Measurements from ENCODE around the gene GPR17. TPM values are rescaled to one million over a fixed set of nuclear protein-coding genes. Genes with fewer than 3 reads are reported as not detected.

Gene GPR17
- total RNA-seq, 1 donor from 2014 or later: not detected

GRCh38 chr2:127614246-127614645 is 31.7 kb upstream of the GPR17 start:
- no peak for DNase-seq (ENCODE audit: extremely low read depth, low read depth, low spot score)

- no peak for DNase-seq (ENCODE audit: extremely low read depth, low read depth, low spot score)
Measured at GRCh38 chr2:127614731-127615130, 31.2 kb upstream of the GPR17 start.

GRCh38 chr2:127615511-127616166 is 30.3 kb upstream of the GPR17 start:
- no peak for DNase-seq (ENCODE audit: extremely low read depth, low read depth, low spot score)

- DNase-seq (ENCODE audit: extremely low read depth, low read depth, low spot score): no peak
Measured at GRCh38 chr2:127618551-127619202, 27.3 kb upstream of the GPR17 start.

GRCh38 chr2:127619203-127619590 is 26.8 kb upstream of the GPR17 start:
- DNase-seq (ENCODE audit: extremely low read depth, low read depth, low spot score): no peak

- no peak for DNase-seq (ENCODE audit: extremely low read depth, low read depth, low spot score)
Measured at GRCh38 chr2:127619877-127620705, 25.9 kb upstream of the GPR17 start.

- DNase-seq (ENCODE audit: extremely low read depth, low read depth, low spot score): no peak
Measured at GRCh38 chr2:127620866-127621265, 25.1 kb upstream of the GPR17 start.

GRCh38 chr2:127621981-127622431 is 23.9 kb upstream of the GPR17 start:
- DNase-seq (ENCODE audit: extremely low read depth, low read depth, low spot score): no peak

- no peak for DNase-seq (ENCODE audit: extremely low read depth, low read depth, low spot score)
Measured at GRCh38 chr2:127622561-127623387, 23.2 kb upstream of the GPR17 start.

GRCh38 chr2:127623388-127624319 is 22.3 kb upstream of the GPR17 start:
- DNase-seq (ENCODE audit: extremely low read depth, low read depth, low spot score): no peak

- DNase-seq (ENCODE audit: extremely low read depth, low read depth, low spot score): no peak
Measured at GRCh38 chr2:127624320-127624755, 21.6 kb upstream of the GPR17 start.

- no peak for DNase-seq (ENCODE audit: extremely low read depth, low read depth, low spot score)
Measured at GRCh38 chr2:127624756-127625571, 21.0 kb upstream of the GPR17 start.

- DNase-seq (ENCODE audit: extremely low read depth, low read depth, low spot score): no peak
Measured at GRCh38 chr2:127625572-127625951, 20.4 kb upstream of the GPR17 start.

- no peak for DNase-seq (ENCODE audit: extremely low read depth, low read depth, low spot score)
Measured at GRCh38 chr2:127626175-127626574, 19.8 kb upstream of the GPR17 start.

- no peak for DNase-seq (ENCODE audit: extremely low read depth, low read depth, low spot score)
Measured at GRCh38 chr2:127626917-127627739, 18.8 kb upstream of the GPR17 start.

- DNase-seq (ENCODE audit: extremely low read depth, low read depth, low spot score): no peak
Measured at GRCh38 chr2:127627740-127628571, 18.0 kb upstream of the GPR17 start.

All from glomerular endothelial cell (primary cell).